GM12892 (cell line): Measurements from ENCODE around the gene STUB1.
"Not testable (repeated sequence)": the region's sequence is repeated elsewhere in the genome, so short reads cannot be mapped to it uniquely, and the experiment has no call there.

Experiments
- DNase-seq: peaks from one replicate; pipeline ENCODE4 v3.0.0; 2011; ENCODE audit not compliant: insufficient read length
- FAIRE-seq: peaks from 2 replicates; lab custom pipeline; 2011; peaks lifted over from hg19 to GRCh38; lab: Jason Lieb, UNC
- POLR2A ChIP-seq: IDR thresholded peaks from 2 replicates; pipeline ENCODE4 v1.6.1; 2011; ENCODE audit warnings: low read depth, low read length, control low read depth
- POLR2AphosphoS5 ChIP-seq: IDR thresholded peaks from 2 replicates; pipeline ENCODE4 v1.6.1; 2011; ENCODE audit warnings: low read depth, low read length, control low read depth
- TAF1 ChIP-seq: IDR thresholded peaks from 2 replicates; pipeline ENCODE4 v1.6.1; 2011; ENCODE audit warnings: low read depth, mild to moderate bottlenecking, control low read depth, low read length, borderline replicate concordance

The STUB1 gene

GRCh38 chr16:684961-685696 lies 4.9 kb downstream of the STUB1 start:
- FAIRE-seq = no peak
- TF ChIP-seq POLR2AphosphoS5 = no peak
- TF ChIP-seq TAF1 = no peak
- TF ChIP-seq POLR2A = no peak
- DNase-seq = no peak

GRCh38 chr16:685967-686366 lies 5.8 kb downstream of the STUB1 start:
- no peak for TF ChIP-seq POLR2A
- TF ChIP-seq TAF1 = no peak
- TF ChIP-seq POLR2AphosphoS5 = no peak
- FAIRE-seq (no peak), DNase-seq (no peak)

GRCh38 chr16:686459-687260 lies 6.5 kb downstream of the STUB1 start:
- no peak for DNase-seq
- TF ChIP-seq TAF1 = no peak
- TF ChIP-seq POLR2A = no peak
- no peak for TF ChIP-seq POLR2AphosphoS5
- no peak for FAIRE-seq

GRCh38 chr16:687499-687898 lies 7.3 kb downstream of the STUB1 start:
- TF ChIP-seq TAF1 (no peak), POLR2A (no peak), POLR2AphosphoS5 (no peak)
- no peak for FAIRE-seq
- DNase-seq = no peak

GRCh38 chr16:689175-689897 lies 9.1 kb downstream of the STUB1 start:
- FAIRE-seq (no peak), DNase-seq (no peak)
- TF ChIP-seq POLR2A = no peak
- no peak for TF ChIP-seq POLR2AphosphoS5
- TF ChIP-seq TAF1 = no peak

- FAIRE-seq, DNase-seq: not testable (repeated sequence)
Measured at GRCh38 chr16:691242-691641, 11.0 kb downstream of the STUB1 start.

- DNase-seq (no peak), FAIRE-seq (no peak)
- TF ChIP-seq TAF1 (no peak), POLR2AphosphoS5 (no peak), POLR2A (no peak)
Measured at GRCh38 chr16:692356-693108, 12.3 kb downstream of the STUB1 start.

- no peak for FAIRE-seq
- TF ChIP-seq TAF1 = no peak
- no peak for TF ChIP-seq POLR2A
- no peak for TF ChIP-seq POLR2AphosphoS5
- DNase-seq = no peak
Measured at GRCh38 chr16:693364-693763, 13.2 kb downstream of the STUB1 start.

- FAIRE-seq (no peak), DNase-seq (no peak)
- TF ChIP-seq POLR2AphosphoS5 = no peak
- TF ChIP-seq TAF1 = no peak
- no peak for TF ChIP-seq POLR2A
Measured at GRCh38 chr16:693766-694165, 13.6 kb downstream of the STUB1 start.

GRCh38 chr16:694187-694862 lies 14.1 kb downstream of the STUB1 start:
- DNase-seq = no peak
- no peak for FAIRE-seq
- TF ChIP-seq POLR2A (no peak), POLR2AphosphoS5 (no peak), TAF1 (no peak)
